Choroid plexus epithelial cell (primary cell): ENCODE data around the gene PCGF3.

Experiments
- DNase-seq: peaks from one replicate; pipeline ENCODE4 v3.0.0-alpha.2; 2010; ENCODE audit warnings: low read depth
- H3K4me3 ChIP-seq: 2 replicates; pipeline ENCODE4 v1.5.1; 2011; ENCODE audit warnings: low read depth, mild to moderate bottlenecking, control low read depth, low read length, moderate library complexity
- CTCF ChIP-seq: conservative IDR thresholded peaks from 2 replicates; pipeline ENCODE4 v1.5.1; 2011; ENCODE audit warnings: low read depth, mild to moderate bottlenecking, control low read depth, inconsistent platforms, low read length, moderate library complexity

PCGF3 gene

GRCh38 chr4:705278-706082, at the start of gene PCGF3:
Gene PCGF3 (plus strand): TSS chr4:705832. CDS start chr4:733681, 27,849 bp downstream.
- DNase-seq, result peak; percentile 98
- TF ChIP-seq CTCF, result no peak

GRCh38 chr4:656436-657337, 48.9 kb upstream of the PCGF3 start:
- TF ChIP-seq CTCF, result no peak
- H3K4me3 ChIP-seq, result no peak overlapping the region
- no peak for DNase-seq

More at GRCh38 chr4:705278-706082, at the start of gene PCGF3:
- H3K4me3 ChIP-seq, result peak within 1 kb of the TSS; percentile 69

- no peak overlapping the region for H3K4me3 ChIP-seq
- TF ChIP-seq CTCF, result no peak
- DNase-seq, result no peak
Observed at GRCh38 chr4:657338-657833, 48.2 kb upstream of the PCGF3 start.

- no peak for TF ChIP-seq CTCF
- no peak overlapping the region for H3K4me3 ChIP-seq
- DNase-seq, result no peak
Observed at GRCh38 chr4:657834-658667, 47.6 kb upstream of the PCGF3 start.

- TF ChIP-seq CTCF, result no peak
- no peak for DNase-seq
- H3K4me3 ChIP-seq, result no peak overlapping the region
Observed at GRCh38 chr4:658681-659667, 46.7 kb upstream of the PCGF3 start.

GRCh38 chr4:659851-660250, 45.8 kb upstream of the PCGF3 start:
- H3K4me3 ChIP-seq, result no peak overlapping the region
- no peak for TF ChIP-seq CTCF
- DNase-seq, result no peak
